DMS 273 treated with DMSO at 0.1 percent for 48 hours (cell line): ENCODE measurements around the gene SCYL1.
"Not testable (repeated sequence)": the region's sequence is repeated elsewhere in the genome, so short reads cannot be mapped to it uniquely, and the experiment has no call there.

Experiments
- DNase-seq: peaks from one replicate; lab custom pipeline; 2025; lab: John Stamatoyannopoulos, UW

SCYL1 gene

GRCh38 chr11:65554842-65555430 is 30.1 kb downstream of the SCYL1 start:
- DNase-seq: no peak

- no peak for DNase-seq
Observed at GRCh38 chr11:65555693-65556231, 30.9 kb downstream of the SCYL1 start.

GRCh38 chr11:65556470-65557279 is 31.8 kb downstream of the SCYL1 start:
- no peak for DNase-seq

GRCh38 chr11:65557280-65558001 is 32.6 kb downstream of the SCYL1 start:
- no peak for DNase-seq

GRCh38 chr11:65558002-65558929 is 33.4 kb downstream of the SCYL1 start, which contains the start of gene LTBP3:
Gene LTBP3 (minus strand): TSS chr11:65558359. CDS start chr11:65557959, 400 bp downstream.
- DNase-seq: peak; percentile 10

GRCh38 chr11:65558930-65559509 is 34.1 kb downstream of the SCYL1 start:
- DNase-seq: no peak

- no peak for DNase-seq
Observed at GRCh38 chr11:65559535-65559934, 34.7 kb downstream of the SCYL1 start.

- no peak for DNase-seq
Observed at GRCh38 chr11:65559951-65560537, 35.2 kb downstream of the SCYL1 start.

GRCh38 chr11:65560555-65561418 is 35.9 kb downstream of the SCYL1 start:
- DNase-seq: peak; percentile 10

GRCh38 chr11:65562020-65562419 is 37.1 kb downstream of the SCYL1 start:
- no peak for DNase-seq

GRCh38 chr11:65562788-65563187 is 37.9 kb downstream of the SCYL1 start:
- DNase-seq: no peak

- DNase-seq: no peak
Observed at GRCh38 chr11:65563601-65564000, 38.7 kb downstream of the SCYL1 start.

- not testable (repeated sequence) for DNase-seq
Observed at GRCh38 chr11:65564879-65565559, 40.1 kb downstream of the SCYL1 start.

GRCh38 chr11:65565624-65566453 is 41.0 kb downstream of the SCYL1 start:
- no peak for DNase-seq

GRCh38 chr11:65569164-65569972 is 44.5 kb downstream of the SCYL1 start:
- DNase-seq: no peak

GRCh38 chr11:65569973-65570918 is 45.4 kb downstream of the SCYL1 start, which contains the start of gene ZNRD2:
Gene ZNRD2 (plus strand): TSS chr11:65570477. CDS start chr11:65570492, 15 bp downstream.
- DNase-seq: peak; percentile 91
